ENCODE measurements around the gene MYB. TPM values are rescaled to one million over a fixed set of nuclear protein-coding genes. Genes with fewer than 3 reads are reported as not detected.

MYB gene
- total and polyA plus RNA-seq, 2 of the 13 experiments (the other 11 are each of a cell fraction or from before 2014, with no cell fraction given), result 0.04 to 0.20 TPM

- WGBS (ENCODE audit: low lambda C conversion rate), result 41% methylated on average over 3 of the region's 3 CpGs
- no peak for DNase-seq (ENCODE audit: low spot score)
- no peak overlapping the region for H2AFZ ChIP-seq (ENCODE audit: low read length)
- intact Hi-C loops (cut with micrococcal nuclease; ENCODE audit: unreplicated experiment), result no loop called here
- no peaks in the 10 kb centered on the region for H4K20me1 ChIP-seq (ENCODE audit: insufficient read depth, low read length)
- TF ChIP-seq, protein P1, sequence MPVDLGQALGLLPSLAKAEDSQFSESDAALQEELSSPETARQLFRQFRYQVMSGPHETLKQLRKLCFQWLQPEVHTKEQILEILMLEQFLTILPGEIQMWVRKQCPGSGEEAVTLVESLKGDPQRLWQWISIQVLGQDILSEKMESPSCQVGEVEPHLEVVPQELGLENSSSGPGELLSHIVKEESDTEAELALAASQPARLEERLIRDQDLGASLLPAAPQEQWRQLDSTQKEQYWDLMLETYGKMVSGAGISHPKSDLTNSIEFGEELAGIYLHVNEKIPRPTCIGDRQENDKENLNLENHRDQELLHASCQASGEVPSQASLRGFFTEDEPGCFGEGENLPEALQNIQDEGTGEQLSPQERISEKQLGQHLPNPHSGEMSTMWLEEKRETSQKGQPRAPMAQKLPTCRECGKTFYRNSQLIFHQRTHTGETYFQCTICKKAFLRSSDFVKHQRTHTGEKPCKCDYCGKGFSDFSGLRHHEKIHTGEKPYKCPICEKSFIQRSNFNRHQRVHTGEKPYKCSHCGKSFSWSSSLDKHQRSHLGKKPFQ (CRISPR knock-in tag; IDR thresholded peaks at IDR 0.05; ENCODE audit: insufficient replicate concordance), result no peak
- TF ChIP-seq ZSCAN30 (CRISPR knock-in tag; IDR thresholded peaks at IDR 0.05) (no peak), GTF2F1 (IDR thresholded peaks at IDR 0.05; ENCODE audit: low read length) (no peak), FLYWCH1 (CRISPR knock-in tag; IDR thresholded peaks at IDR 0.05) (no peak), KMT2B (CRISPR knock-in tag; IDR thresholded peaks at IDR 0.05) (no peak), KIAA2018 (CRISPR knock-in tag; IDR thresholded peaks at IDR 0.05; ENCODE audit: borderline replicate concordance) (no peak), ZNF546 (CRISPR knock-in tag; conservative IDR thresholded peaks at IDR 0.05) (no peak)
- TF ChIP-seq, protein P2, sequence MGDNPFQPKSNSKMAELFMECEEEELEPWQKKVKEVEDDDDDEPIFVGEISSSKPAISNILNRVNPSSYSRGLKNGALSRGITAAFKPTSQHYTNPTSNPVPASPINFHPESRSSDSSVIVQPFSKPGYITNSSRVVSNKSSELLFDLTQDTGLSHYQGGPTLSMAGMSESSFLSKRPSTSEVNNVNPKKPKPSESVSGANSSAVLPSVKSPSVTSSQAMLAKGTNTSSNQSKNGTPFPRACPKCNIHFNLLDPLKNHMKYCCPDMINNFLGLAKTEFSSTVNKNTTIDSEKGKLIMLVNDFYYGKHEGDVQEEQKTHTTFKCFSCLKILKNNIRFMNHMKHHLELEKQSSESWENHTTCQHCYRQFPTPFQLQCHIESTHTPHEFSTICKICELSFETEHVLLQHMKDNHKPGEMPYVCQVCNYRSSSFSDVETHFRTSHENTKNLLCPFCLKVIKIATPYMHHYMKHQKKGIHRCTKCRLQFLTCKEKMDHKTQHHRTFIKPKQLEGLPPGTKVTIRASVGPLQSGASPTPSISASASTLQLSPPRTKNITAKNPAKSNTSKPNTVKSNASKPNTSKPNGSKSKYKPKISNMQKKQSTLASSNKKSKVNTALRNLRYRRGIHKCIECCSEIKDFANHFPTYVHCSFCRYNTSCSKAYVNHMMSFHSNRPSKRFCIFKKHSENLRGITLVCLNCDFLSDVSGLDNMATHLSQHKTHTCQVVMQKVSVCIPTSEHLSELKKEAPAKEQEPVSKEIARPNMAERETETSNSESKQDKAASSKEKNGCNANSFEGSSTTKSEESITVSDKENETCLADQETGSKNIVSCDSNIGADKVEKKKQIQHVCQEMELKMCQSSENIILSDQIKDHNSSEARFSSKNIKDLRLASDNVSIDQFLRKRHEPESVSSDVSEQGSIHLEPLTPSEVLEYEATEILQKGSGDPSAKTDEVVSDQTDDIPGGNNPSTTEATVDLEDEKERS (CRISPR knock-in tag; IDR thresholded peaks at IDR 0.05), result no peak
- no peaks in the 10 kb centered on the region for H3K79me2 ChIP-seq (ENCODE audit: insufficient read depth, low read length)
- no TSS peak for BruUV-seq (replicated peaks)
- no peak overlapping the region for H3K4me3 ChIP-seq (replicated peaks in 1 of 3; ENCODE audit: insufficient read depth in 1 of 3, low read depth in 2 of 3, low read length in 3 of 3)
- FAIRE-seq, result no peak
- peaks cover 0 to 13% of the 10 kb centered on the region in 2 experiments; a peak in 2 of 5 replicates for H3K27me3 ChIP-seq (ENCODE audit: control insufficient read depth in 1 of 2, insufficient read depth in 2 of 2, low read length in 2 of 2)
- POLR2A ChIA-PET, result no interaction called here
- H3K27ac ChIP-seq (ENCODE audit: extremely low read length, insufficient read depth, low read length), result no peak overlapping the region
- H3K4me1 ChIP-seq (ENCODE audit: insufficient read depth, low read length), result peaks cover 8% of the 10 kb centered on the region; the same call in 1 of the 2 replicates
- no peak overlapping the region for H3K9ac ChIP-seq (ENCODE audit: insufficient read depth, low read depth, low read length)
- CTCF ChIA-PET (ENCODE audit: low intra/inter-chr PET ratio, low total read pairs), result no interaction called here
- no peaks in the 10 kb centered on the region for H3K9me3 ChIP-seq (ENCODE audit: low read length)
- no peak for ATAC-seq
- no peak overlapping the region for H3K4me2 ChIP-seq (ENCODE audit: low read depth, low read length)
- H3K36me3 ChIP-seq (replicated peaks in 1 of 2; ENCODE audit: control insufficient read depth in 1 of 2, insufficient read depth in 2 of 2, low read length in 2 of 2), result no peaks in the 10 kb centered on the region
- in situ Hi-C loops (cut with HindIII; ENCODE audit: extremely low pct_ligation_motif_present, low pct_unique_long_range_greater_than_20kb), result no loop called here
Measured at GRCh38 chr6:135173242-135173988, 7.7 kb upstream of the MYB start.
